ENCODE data around the gene TMCC3.
A peak's percentile ranks its signal among the peaks of the same experiment; 100 is the strongest.

TMCC3 gene

GRCh38 chr12:94532490-94533422, 117.6 kb downstream of the TMCC3 start:
- DNase-seq (ENCODE audit: low spot score): peak; percentile 75

GRCh38 chr12:94531196-94531720, 119.1 kb downstream of the TMCC3 start:
- DNase-seq (ENCODE audit: low spot score): no peak

- no peak for DNase-seq (ENCODE audit: low spot score)
Measured at GRCh38 chr12:94525951-94526350, 124.4 kb downstream of the TMCC3 start.

Data from activated CD4-positive, alpha-beta T cell treated with anti-CD3 and anti-CD28 coated beads, Interleukin-2, Interleukin-4, amounts not matched to agents 100 ng/mL and 50 ng/mL, durations not matched to agents 16 hours and 8 hours (primary cell).